Raji (cell line): ENCODE data around the gene MUC2.

Experiments
- POLR2A ChIP-seq: IDR thresholded peaks from 2 replicates; pipeline ENCODE4 v1.6.1; 2011; ENCODE audit warnings: low read depth, low read length, control low read depth; ENCODE audit not compliant: insufficient read depth

The MUC2 gene

DNA sequence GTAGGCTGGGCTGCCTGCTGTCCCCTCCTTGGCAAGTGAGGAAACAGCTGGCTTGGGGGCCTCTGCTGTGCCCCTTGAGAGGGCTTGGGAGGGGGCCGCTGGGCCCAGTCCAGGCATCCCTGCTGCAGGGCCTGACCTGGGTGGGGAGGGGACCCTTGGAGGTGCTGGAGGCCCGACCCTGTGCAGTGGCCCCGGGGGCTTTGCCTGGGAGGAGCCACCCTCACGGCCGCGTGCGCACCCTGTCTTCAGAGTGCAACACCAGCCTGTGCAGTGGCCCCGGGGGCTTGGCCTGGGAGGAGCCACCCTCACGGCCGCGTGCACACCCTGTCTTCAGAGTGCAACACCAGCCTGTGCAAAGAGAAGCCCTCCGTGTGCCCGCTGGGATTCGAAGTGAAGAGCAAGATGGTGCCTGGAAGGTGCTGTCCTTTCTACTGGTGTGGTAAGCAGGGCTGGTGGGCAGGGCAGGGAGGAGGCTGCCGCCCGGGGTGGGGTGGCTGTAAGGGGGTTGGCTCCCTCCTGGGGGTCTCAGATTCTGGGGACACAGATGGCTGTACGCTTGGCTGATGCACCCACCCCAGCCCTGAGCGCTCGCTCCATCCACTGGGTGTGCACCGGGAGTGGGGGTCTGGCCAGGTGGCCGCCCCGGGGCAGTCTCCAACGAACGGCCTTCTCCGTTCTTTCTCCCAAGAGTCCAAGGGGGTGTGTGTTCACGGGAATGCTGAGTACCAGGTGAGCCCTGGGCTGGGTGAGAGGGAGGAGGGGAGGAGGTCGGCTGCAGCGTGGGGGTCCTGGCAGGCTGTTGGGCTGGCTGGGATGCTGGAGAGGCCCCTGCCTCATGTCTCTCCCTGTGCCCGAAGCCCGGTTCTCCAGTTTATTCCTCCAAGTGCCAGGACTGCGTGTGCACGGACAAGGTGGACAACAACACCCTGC, 32.9 kb downstream of the MUC2 start:
- no peak for TF ChIP-seq POLR2A

DNA sequence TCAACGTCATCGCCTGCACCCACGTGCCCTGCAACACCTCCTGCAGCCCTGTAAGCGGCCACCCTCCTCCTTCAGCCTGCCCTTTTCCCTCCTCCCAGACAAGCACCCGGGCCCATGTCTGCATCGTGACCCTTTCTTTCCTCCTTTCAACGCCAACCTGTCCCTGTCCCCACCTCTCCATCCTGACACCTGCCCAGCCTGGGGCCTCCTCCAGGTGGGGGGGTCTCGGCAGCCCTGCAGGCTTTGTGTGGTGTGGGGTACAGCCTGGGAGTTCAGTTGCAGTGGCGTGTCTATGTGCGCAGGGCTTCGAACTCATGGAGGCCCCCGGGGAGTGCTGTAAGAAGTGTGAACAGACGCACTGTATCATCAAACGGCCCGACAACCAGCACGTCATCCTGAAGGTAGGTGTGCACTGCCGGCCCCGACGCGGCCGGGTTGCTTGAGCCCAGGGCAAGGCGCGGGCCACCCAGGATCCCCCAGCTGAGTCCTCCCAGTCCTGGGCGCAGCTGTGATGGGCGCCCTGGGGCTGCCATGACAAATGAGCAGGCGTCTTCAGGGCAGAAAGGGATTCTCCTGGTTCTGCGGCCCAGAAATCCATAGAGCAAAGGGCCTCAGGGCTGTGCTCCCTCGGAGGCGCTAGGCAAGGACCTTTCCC, 33.7 kb downstream of the MUC2 start:
- no peak for TF ChIP-seq POLR2A

DNA sequence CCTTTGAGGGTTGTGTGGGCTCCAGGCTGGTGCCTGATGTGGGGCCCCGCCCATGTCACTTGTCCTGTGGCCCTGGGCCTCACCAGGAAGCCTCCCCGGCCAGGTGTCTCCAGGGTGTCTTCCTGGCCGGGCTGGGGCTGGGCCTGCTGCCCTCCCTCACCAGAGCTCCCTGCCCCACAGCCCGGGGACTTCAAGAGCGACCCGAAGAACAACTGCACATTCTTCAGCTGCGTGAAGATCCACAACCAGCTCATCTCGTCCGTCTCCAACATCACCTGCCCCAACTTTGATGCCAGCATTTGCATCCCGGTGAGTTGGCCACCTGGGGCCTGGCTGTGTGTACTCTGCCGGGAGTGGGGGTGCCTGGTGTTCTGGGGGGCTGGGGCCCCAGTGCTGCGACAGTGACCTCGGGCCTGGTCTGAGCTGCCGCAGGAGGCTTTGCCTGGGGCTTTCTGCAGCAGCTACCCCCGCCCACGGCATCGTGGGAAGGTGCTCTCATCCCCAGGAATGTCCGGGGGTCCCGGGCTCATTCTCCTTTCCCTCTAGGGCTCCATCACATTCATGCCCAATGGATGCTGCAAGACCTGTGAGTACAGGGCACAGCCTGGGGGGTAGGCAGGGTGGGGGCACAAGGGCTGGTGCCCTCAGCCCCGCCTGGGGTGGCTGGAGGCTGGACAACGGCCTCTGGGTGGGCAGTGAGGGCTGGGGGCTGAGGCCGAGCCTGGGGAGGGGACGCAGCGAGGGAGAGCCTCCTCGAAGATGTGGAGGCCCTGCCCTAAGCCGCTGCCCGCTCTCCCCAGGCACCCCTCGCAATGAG, 34.6 kb downstream of the MUC2 start:
- no peak for TF ChIP-seq POLR2A

DNA sequence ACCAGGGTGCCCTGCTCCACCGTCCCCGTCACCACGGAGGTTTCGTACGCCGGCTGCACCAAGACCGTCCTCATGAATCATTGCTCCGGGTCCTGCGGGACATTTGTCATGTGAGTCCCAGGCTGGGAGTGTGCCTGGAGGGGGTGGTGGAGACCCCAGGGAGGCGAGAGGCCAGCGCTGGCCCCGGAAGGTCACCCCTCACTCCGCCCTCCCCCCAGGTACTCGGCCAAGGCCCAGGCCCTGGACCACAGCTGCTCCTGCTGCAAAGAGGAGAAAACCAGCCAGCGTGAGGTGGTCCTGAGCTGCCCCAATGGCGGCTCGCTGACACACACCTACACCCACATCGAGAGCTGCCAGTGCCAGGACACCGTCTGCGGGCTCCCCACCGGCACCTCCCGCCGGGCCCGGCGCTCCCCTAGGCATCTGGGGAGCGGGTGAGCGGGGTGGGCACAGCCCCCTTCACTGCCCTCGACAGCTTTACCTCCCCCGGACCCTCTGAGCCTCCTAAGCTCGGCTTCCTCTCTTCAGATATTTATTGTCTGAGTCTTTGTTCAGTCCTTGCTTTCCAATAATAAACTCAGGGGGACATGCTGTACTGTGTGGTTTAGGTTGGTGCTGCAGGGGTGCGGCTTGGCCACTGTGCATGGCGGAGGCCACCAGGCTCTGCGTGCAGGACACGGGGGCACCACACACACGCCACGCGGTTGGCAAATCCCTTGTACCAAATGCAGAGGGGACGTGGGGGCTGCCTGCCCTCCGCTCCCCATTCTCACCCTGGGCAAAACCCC, 35.4 kb downstream of the MUC2 start:
- no peak for TF ChIP-seq POLR2A

DNA sequence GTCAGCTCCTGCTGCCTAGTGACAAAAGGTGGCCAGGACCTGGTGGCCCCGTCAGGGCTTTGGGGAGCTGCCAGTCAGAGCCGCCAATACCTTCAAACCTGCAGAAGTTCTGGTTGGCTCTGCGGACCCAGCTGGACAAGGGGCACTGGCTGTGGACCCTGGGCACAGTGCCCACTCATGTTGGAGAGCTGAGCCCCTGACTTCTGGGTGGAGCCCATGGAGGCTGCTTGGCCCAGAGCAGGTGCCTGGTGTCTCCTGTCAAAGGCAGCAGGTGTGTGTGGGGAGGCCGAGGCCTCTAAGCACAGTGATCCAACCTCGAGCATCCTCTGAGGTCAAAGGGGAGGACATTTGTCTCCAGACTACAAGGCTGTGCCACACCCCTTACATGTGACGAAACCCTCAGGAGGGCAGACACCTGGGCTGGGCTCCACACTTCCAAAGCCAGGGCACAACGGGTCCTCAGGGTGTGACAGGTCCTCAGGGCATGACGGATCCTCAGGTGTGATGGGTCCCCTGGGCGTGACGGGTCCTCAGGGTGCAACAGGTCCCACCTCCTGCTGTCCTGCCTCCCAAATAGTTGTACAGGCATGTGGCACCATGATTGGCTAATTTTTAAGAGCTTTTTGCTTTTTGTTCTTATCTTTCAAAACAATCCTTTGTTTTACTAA, 37.0 kb downstream of the MUC2 start:
- TF ChIP-seq POLR2A: no peak

DNA sequence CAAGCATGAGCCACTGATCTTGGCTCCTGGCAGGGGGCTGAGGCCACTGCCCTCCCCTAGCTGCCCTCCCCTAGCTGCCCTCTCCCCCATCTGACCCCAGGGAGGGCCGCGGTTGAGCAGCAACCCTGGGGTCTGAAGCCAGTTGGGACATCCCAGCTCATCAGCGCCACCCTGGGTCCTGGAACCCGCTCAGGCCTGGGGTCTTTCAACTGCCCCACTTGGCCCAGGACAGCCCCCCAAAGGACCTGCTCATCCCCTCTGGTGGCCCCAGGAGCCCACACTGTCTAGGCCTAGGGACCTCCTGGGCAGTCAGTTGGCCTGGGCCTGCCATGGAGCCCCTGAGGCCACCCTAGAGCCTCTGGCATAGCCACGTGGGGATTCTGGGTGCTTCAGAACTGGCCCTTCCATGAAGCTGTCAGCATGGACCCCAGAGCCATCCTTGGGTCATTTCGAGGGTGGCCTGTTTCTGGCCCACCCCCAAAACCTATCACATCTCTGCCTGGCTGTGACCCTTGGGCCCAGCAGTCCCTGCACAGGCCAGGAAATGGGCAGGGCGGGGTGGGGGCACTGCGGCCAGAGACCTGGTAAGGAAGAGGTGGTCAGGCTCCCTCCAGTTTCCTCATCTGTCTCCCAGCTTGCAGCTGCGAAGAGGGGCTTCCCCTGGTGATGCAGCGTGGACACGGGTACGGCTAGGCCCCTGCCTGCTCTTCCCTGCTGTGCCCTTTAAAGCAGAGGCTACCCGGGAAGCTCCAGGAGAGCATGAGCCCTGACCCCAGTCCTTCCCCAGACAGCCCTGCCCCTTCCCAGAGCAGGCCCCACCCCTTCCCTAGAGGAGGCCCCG, 37.9 kb downstream of the MUC2 start:
- TF ChIP-seq POLR2A: no peak

DNA sequence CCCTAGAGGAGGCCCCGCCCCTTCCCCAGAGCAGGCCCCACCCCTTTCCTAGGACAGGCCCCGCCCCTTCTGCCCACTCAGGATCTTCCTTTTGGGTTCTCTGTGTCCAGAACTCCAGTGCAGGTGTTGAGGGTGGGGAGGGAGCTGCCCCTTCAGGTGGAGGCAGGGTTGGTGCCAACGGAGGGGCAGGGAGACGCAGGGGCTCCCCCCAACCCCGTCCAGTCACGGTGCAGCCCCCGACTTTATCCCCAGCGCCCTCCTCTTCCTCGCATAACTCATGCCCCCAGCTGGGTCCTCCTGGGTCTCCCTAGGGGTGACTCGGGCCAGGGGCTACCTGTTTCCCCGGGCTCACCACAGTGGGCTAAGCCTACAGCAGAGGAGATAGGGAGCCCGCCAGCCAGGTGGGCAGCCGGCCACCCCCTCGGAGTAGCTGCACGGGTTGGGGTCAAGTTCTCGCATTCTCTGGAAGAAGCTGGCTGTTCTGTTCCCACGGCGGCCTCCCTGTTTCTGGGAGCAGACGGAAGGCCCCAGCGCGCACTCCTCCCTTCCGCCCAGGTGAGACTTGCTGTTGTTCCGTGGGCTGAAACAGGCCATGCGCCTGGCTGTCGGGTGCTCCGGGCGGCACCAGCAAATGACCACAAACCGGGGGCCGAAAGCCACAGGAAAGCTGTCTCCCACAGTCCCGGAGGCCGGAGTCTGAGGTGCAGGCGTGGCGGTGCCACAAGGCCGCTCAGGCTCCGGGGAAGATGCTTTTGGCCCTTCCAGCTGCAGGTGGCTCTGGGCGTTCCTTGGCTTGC, 38.9 kb downstream of the MUC2 start:
- TF ChIP-seq POLR2A: no peak

DNA sequence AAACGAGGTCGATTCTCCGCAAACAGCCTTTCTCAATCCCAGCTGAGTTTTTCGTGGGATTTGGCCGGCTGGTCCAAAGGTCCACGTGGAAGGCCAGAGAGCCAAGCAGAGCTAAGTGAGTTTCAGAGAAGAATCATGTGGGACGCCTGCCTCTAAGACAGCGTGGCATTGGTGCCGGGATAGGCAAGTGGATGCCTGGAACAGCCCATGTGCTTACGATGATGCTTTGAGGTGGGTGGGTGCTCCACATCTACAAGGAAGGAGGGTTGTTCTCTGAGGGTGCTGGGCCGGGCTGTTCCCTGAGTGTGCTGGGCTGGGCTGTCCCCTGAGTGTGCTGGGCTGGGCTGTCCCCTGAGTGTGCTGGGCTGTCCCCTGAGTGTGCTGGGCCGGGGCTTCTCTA, 41.4 kb downstream of the MUC2 start:
- TF ChIP-seq POLR2A: no peak

DNA sequence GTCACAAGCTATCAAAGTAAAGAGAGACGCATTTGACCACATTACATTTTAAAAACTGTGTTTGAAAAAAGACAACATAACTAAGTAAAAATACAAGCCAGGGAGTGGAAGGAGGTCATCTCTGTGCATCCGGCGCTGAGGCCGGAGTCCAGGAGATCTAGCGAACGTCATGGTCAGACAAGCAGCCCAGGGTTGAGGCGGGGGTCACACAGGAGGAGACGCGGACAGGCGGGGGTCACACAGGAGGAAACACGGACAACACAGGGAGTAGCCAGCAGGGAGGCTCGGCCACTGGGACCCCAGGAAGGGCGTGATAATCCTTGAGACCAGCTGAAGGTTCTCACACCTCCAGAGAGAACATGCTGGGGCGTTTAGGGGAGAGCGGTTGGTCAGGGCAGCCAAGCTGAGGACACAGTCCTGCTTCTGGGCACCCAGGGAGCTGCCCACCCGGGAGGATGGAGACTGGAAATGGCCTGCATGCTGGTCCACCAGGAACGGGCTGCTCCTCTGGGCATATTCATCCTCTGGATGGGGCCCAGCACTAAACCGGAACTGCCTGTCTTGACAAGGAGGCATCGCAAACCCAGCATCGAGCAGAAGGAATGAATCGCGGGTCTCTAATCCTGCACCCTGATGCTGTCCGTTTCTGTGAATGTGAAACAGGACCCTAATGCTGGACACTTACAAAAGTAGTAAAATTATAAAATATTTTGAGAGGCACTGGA, 42.2 kb downstream of the MUC2 start:
- TF ChIP-seq POLR2A: no peak

DNA sequence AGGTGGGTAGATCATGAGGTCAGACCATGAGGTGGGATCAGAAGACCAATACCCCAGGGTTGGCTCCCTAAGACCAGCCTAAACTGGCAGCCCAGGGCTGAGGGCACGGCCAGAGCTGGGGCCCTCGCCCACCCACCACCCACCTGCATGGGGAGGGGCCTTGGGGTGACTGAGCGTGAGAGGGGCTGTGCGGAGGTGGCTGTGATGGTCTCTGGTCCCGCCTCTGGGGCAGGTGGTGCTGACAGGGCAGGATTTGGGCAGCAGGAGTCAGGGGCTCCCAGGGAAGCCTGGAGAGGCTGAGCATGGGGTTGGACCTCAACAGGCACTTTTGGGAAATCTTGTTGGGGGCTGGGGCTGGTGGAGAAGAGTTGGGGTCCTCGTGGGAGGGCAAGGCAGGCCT, 43.3 kb downstream of the MUC2 start:
- no peak for TF ChIP-seq POLR2A

DNA sequence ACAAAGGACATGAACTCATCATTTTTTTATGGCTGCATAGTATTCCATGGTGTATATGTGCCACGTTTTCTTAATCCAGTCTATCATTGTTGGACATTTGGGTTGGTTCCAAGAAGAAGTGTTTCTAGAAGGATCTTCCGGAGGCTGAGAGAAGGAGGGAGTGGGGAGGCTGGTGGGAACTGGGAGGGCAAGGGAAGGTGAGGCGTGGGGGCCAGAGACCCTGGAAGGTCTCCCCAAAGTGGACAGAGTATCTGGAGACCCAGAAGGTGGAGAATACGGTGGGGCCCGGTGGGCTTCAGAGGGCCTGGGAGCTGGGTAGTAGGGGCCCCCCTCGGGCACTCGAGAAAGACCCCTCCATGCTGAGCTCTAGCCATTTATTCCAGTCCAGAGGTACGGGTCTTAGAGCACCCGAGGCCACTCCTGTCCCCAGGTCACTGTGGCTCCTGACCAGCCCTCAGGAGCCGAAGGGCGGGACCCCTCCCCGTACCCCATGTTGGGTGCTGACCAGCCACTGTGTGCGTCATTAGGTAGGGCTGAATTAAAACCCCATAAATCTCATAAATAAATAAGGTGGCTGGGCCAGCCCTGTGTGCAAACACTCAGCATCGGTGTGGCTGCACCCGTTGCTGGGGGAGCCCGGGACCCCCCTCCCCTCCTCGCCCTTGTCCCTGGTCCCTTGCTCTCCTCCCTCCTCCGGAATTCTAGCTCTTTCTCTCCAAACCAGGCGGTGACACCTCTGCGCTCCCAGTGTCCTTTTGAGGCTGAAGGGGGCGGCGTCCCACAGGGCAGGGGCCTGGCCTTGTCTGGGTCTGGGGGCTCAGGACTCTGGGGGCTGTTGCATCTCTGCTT, 44.3 kb downstream of the MUC2 start:
- TF ChIP-seq POLR2A: no peak

DNA sequence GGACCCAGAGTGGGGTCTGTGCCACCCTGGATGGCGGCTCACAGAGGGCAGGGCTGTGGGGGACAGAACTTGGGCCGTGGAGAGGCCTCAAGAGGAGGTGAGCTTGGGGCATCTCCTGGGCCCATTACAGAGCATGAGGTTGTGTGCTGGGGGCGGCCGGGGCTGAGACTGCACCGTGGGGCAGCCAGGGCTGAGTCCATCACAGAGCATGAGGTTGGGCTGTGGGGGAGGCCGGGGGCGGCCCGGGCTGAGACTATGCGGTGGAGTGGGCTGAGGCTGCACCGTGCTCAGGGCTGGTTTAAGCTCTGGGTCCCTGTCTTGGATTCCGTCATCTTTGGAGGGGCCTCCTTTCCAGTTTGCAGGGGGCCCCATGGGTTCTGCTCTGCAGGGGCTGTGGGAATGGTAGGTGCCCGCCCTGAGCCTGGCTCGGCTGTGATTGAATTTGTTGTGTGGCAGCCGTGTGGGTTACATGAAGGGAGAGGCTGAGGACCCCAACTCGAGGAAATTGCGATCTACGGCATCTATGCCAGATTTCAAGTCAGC, 45.0 kb downstream of the MUC2 start:
- TF ChIP-seq POLR2A: no peak
